ENCODE results near the gene GABBR2. TPM values are rescaled to one million over a fixed set of nuclear protein-coding genes. Genes with fewer than 3 reads are reported as not detected.

Gene GABBR2
- total and polyA plus RNA-seq, 2 donors (not counting 1 experiment from before 2014, with no cell fraction given) = 0.03 TPM; not detected in 1

GRCh38 chr9:98280162-98280561, 428.6 kb downstream of the GABBR2 start:
- intact Hi-C loops (cut with micrococcal nuclease) = no loop called here
- H3K27me3 ChIP-seq (replicated peaks in 1 of 4; ENCODE audit: control extremely low read depth in 1 of 4, control insufficient read depth in 3 of 4, insufficient read depth in 4 of 4, low read length in 3 of 4) = peaks cover 0 to 9% (median 5%) of the 10 kb centered on the region in 4 experiments
- no peak overlapping the region for H3K27ac ChIP-seq (ENCODE audit: low read length in 2 of 2)
- DNase-seq (no peak), ATAC-seq (ENCODE audit: low read depth) (no peak)
- POLR2A ChIA-PET = no interaction called here
- no peak overlapping the region for H3K27ac Mint-ChIP-seq
- no peak overlapping the region for H3K4me3 ChIP-seq (ENCODE audit: control extremely low read depth in 1 of 5, extremely low read depth in 1 of 5, insufficient read depth in 1 of 5, low read depth in 2 of 5, low read length in 4 of 5)
- H3K79me2 ChIP-seq (ENCODE audit: control insufficient read depth, insufficient read depth, low read length) = no peaks in the 10 kb centered on the region
- H3K9me3 Mint-ChIP-seq (ENCODE audit: insufficient read depth) = no peaks in the 10 kb centered on the region
- no peak for TF ChIP-seq CTCF (IDR thresholded peaks at IDR 0.05)
- no peak for TF ChIP-seq EZH2 (IDR thresholded peaks at IDR 0.05; ENCODE audit: borderline replicate concordance, insufficient read depth, low read depth, low read length, poor library complexity, severe bottlenecking)
- H3K27me3 Mint-ChIP-seq = peaks cover 32% of the 10 kb centered on the region
- H3K4me3 Mint-ChIP-seq = no peak overlapping the region
- H2AFZ ChIP-seq (ENCODE audit: insufficient read depth, low read depth, low read length, poor library complexity, severe bottlenecking) = no peak overlapping the region
- no peak overlapping the region for H3K4me2 ChIP-seq (replicated peaks; ENCODE audit: low read depth, low read length, poor library complexity, severe bottlenecking)
- H4K20me1 ChIP-seq (ENCODE audit: control insufficient read depth, insufficient read depth, low read length, poor library complexity, severe bottlenecking) = no peaks in the 10 kb centered on the region
- no peaks in the 10 kb centered on the region for H3K4me1 Mint-ChIP-seq
- no peaks in the 10 kb centered on the region for H3K36me3 ChIP-seq (replicated peaks in 1 of 2; ENCODE audit: control extremely low read depth in 1 of 2, control insufficient read depth in 1 of 2, extremely low read depth in 1 of 2, insufficient read depth in 2 of 2, low read length in 1 of 2)
- H3K9me3 ChIP-seq (ENCODE audit: control extremely low read depth in 1 of 3, control insufficient read depth in 2 of 3, insufficient read depth in 1 of 3, low read length in 2 of 3) = no peaks in the 10 kb centered on the region
- CTCF ChIA-PET = no interaction called here
- WGBS (ENCODE audit: insufficient coverage) = 82% methylated on average over 2 of the region's 2 CpGs
- no peak overlapping the region for H3K9ac ChIP-seq (ENCODE audit: low read length)
- H3K4me1 ChIP-seq (ENCODE audit: control insufficient read depth in 2 of 2, insufficient read depth in 2 of 2, low read length in 2 of 2) = no peaks in the 10 kb centered on the region

- TF ChIP-seq CTCF (IDR thresholded peaks at IDR 0.05) (no peak), EZH2 (IDR thresholded peaks at IDR 0.05; ENCODE audit: borderline replicate concordance, insufficient read depth, low read depth, low read length, poor library complexity, severe bottlenecking) (no peak)
- CTCF ChIA-PET = interaction anchor here (1.2 to 1.3 kb wide), 2 partner anchors 14 to 37 kb away, joined by 3 read pairs; no protein-coding TSS in a partner anchor
- POLR2A ChIA-PET = no interaction called here
These were observed 431.7 kb downstream of the GABBR2 start for GRCh38 chr9:98276907-98277469.

More at GRCh38 chr9:98276907-98277469, 431.7 kb downstream of the GABBR2 start:
- WGBS (ENCODE audit: insufficient coverage) = 92% methylated on average over 6 of the region's 10 CpGs
- Histone ChIP-seq H3K27ac (ENCODE audit: low read length in 2 of 2) (no peak overlapping the region), H3K9me3 (ENCODE audit: control extremely low read depth in 1 of 3, control insufficient read depth in 2 of 3, insufficient read depth in 1 of 3, low read length in 2 of 3) (no peaks in the 10 kb centered on the region), H3K9ac (ENCODE audit: low read length) (no peak overlapping the region), H3K27me3 (replicated peaks in 1 of 4; ENCODE audit: control extremely low read depth in 1 of 4, control insufficient read depth in 3 of 4, insufficient read depth in 4 of 4, low read length in 3 of 4) (peaks cover 0 to 10% (median 8%) of the 10 kb centered on the region in 4 experiments), H2AFZ (ENCODE audit: insufficient read depth, low read depth, low read length, poor library complexity, severe bottlenecking) (no peak overlapping the region), H3K4me1 (ENCODE audit: control insufficient read depth in 2 of 2, insufficient read depth in 2 of 2, low read length in 2 of 2) (no peaks in the 10 kb centered on the region), H3K4me3 (ENCODE audit: control extremely low read depth in 1 of 5, extremely low read depth in 1 of 5, insufficient read depth in 1 of 5, low read depth in 2 of 5, low read length in 4 of 5) (no peak overlapping the region), H3K79me2 (ENCODE audit: control insufficient read depth, insufficient read depth, low read length) (no peaks in the 10 kb centered on the region), H3K4me2 (replicated peaks; ENCODE audit: low read depth, low read length, poor library complexity, severe bottlenecking) (no peak overlapping the region), H3K36me3 (replicated peaks in 1 of 2; ENCODE audit: control extremely low read depth in 1 of 2, control insufficient read depth in 1 of 2, extremely low read depth in 1 of 2, insufficient read depth in 2 of 2, low read length in 1 of 2) (no peaks in the 10 kb centered on the region), H4K20me1 (ENCODE audit: control insufficient read depth, insufficient read depth, low read length, poor library complexity, severe bottlenecking) (no peaks in the 10 kb centered on the region)
- H3K9me3 Mint-ChIP-seq (ENCODE audit: insufficient read depth) = no peaks in the 10 kb centered on the region
- intact Hi-C loops (cut with micrococcal nuclease) = no loop called here
- no peak overlapping the region for H3K27ac Mint-ChIP-seq
- H3K4me3 Mint-ChIP-seq = no peak overlapping the region
- peaks cover 46% of the 10 kb centered on the region for H3K27me3 Mint-ChIP-seq
- ATAC-seq (ENCODE audit: low read depth) = no peak
- no peak for DNase-seq
- no peaks in the 10 kb centered on the region for H3K4me1 Mint-ChIP-seq

Data from B cell (primary cell).